CD14-positive monocyte (primary cell): ENCODE results near the gene BAHCC1. TPM values are rescaled to one million over a fixed set of nuclear protein-coding genes. Genes with fewer than 3 reads are reported as not detected.

Experiments
- DNase-seq, 3 donors: peaks; one replicate each; pipeline ENCODE4 v3.0.0-alpha.2; 2011 to 2022
- H2AFZ ChIP-seq: 2 replicates; pipeline ENCODE4 v1.6.0; 2012; ENCODE audit warnings: mild to moderate bottlenecking, low read depth, low read length, inconsistent platforms; ENCODE audit not compliant: insufficient read depth, poor library complexity, severe bottlenecking
- H3K27ac ChIP-seq, 2 donors: 1 replicate in 1 of 2; 2 replicates in 1 of 2; pipeline ENCODE4 v1.5.1; 2012 to 2013; ENCODE audit warnings: low read length in 2 of 2, control low read depth in 1 of 2, inconsistent platforms in 1 of 2, low read depth in 1 of 2, mild to moderate bottlenecking in 1 of 2
- H3K27me3 ChIP-seq, 2 donors: one replicate each; pipeline versions ENCODE4 v1.6.0 to v1.6.1; 2011 to 2013; ENCODE audit warnings: low read length in 2 of 2; ENCODE audit not compliant: control insufficient read depth in 2 of 2, insufficient read depth in 2 of 2
- H3K36me3 ChIP-seq, 2 donors: replicated peaks in 1 of 2; 1 replicate in 1 of 2; 2 replicates in 1 of 2; pipeline versions ENCODE4 v1.5.1 to v1.6.1; 2012 to 2013; ENCODE audit warnings: low read length in 2 of 2, control low read depth in 1 of 2, inconsistent platforms in 1 of 2, mild to moderate bottlenecking in 1 of 2; ENCODE audit not compliant: insufficient read depth in 2 of 2, control insufficient read depth in 1 of 2
- H3K4me1 ChIP-seq, 2 donors: 1 replicate in 1 of 2; 2 replicates in 1 of 2; pipeline versions ENCODE4 v1.5.1 to v1.6.1; 2012 to 2013; ENCODE audit warnings: low read length in 2 of 2, control low read depth in 1 of 2, inconsistent platforms in 1 of 2, mild to moderate bottlenecking in 1 of 2, moderate library complexity in 1 of 2; ENCODE audit not compliant: insufficient read depth in 2 of 2, control insufficient read depth in 1 of 2
- H3K4me2 ChIP-seq: replicated peaks from 2 replicates; pipeline ENCODE3; 2012; ENCODE audit warnings: low read length, moderate library complexity, mild to moderate bottlenecking; ENCODE audit not compliant: poor library complexity, severe bottlenecking; ENCODE audit errors: extremely low read depth
- H3K4me3 ChIP-seq, 3 experiments: fragments of 200-600 bp in 1 of 3; sonication (generic) in 1 of 3; replicated peaks in 1 of 3; 1 replicate in 2 of 3; 2 replicates in 1 of 3; pipeline ENCODE4 v1.5.1; 2011 to 2013; ENCODE audit warnings: low read length in 3 of 3, mild to moderate bottlenecking in 3 of 3, control low read depth in 2 of 3, low read depth in 2 of 3, inconsistent platforms in 1 of 3, moderate library complexity in 1 of 3
- H3K79me2 ChIP-seq: 2 replicates; pipeline ENCODE4 v1.6.0; 2012; ENCODE audit warnings: mild to moderate bottlenecking, control low read depth, inconsistent platforms, low read length, moderate library complexity; ENCODE audit not compliant: insufficient read depth
- H3K9ac ChIP-seq: 2 replicates; pipeline ENCODE4 v1.6.0; 2017; ENCODE audit warnings: low read length, mild to moderate bottlenecking; ENCODE audit not compliant: insufficient read depth, poor library complexity, severe bottlenecking
- H3K9me3 ChIP-seq, 2 donors: replicated peaks in 1 of 2; 1 replicate in 1 of 2; 2 replicates in 1 of 2; pipeline versions ENCODE4 v1.5.1 to v1.6.1; 2012 to 2013; ENCODE audit warnings: low read length in 2 of 2, control low read depth in 1 of 2; ENCODE audit not compliant: control insufficient read depth in 1 of 2, insufficient read depth in 1 of 2
- H4K20me1 ChIP-seq: 2 replicates; pipeline ENCODE4 v1.6.0; 2012; ENCODE audit warnings: mild to moderate bottlenecking, low read length, control low read depth, moderate library complexity; ENCODE audit not compliant: insufficient read depth
- H3K27ac Mint-ChIP-seq, 7 donors: one replicate each; pipeline ENCODE4 v1.8.0; 2020; ENCODE audit warnings: mild to moderate bottlenecking in 7 of 7, mixed read lengths in 7 of 7, moderate library complexity in 6 of 7, inconsistent platforms in 2 of 7
- H3K27me3 Mint-ChIP-seq, 3 donors: one replicate each; pipeline ENCODE4 v1.8.0; 2021 to 2022; ENCODE audit warnings: low read depth in 3 of 3, mild to moderate bottlenecking in 3 of 3, mixed read lengths in 3 of 3, moderate library complexity in 3 of 3, inconsistent platforms in 1 of 3
- H3K36me3 Mint-ChIP-seq, 2 donors: one replicate each; pipeline ENCODE4 v1.8.0; 2020; ENCODE audit warnings: mixed read lengths in 2 of 2, inconsistent platforms in 1 of 2, mild to moderate bottlenecking in 1 of 2
- H3K4me1 Mint-ChIP-seq: one replicate; pipeline ENCODE4 v1.8.0; 2020; ENCODE audit warnings: mild to moderate bottlenecking, mixed read lengths
- H3K4me3 Mint-ChIP-seq, 2 donors: one replicate each; pipeline ENCODE4 v1.8.0; 2020; ENCODE audit warnings: mild to moderate bottlenecking in 2 of 2, mixed read lengths in 2 of 2, moderate library complexity in 1 of 2
- H3K9me3 Mint-ChIP-seq, 7 donors: one replicate each; pipeline ENCODE4 v1.8.0; 2020 to 2022; ENCODE audit warnings: mixed read lengths in 7 of 7, mild to moderate bottlenecking in 6 of 7, moderate library complexity in 6 of 7, inconsistent platforms in 2 of 7
- WGBS: methylation state at CpG from one replicate; pipeline ENCODE4 v1.1.5; 2013; ENCODE audit warnings: missing lambda C conversion rate; ENCODE audit not compliant: insufficient coverage; 5-methylcytosine and 5-hydroxymethylcytosine counted together
- intact Hi-C, 2 donors: fragments of 100-400 bp; cut with micrococcal nuclease; formaldehyde crosslinking; loops; one replicate each; pipeline versions ENCODE4 v1.15.0 to v1.15.1; 2023
- polyA plus RNA-seq, 3 donors: library from polyadenylated mRNA; depleted of rRNA in 1 of 3; unstranded in 2 of 3; stranded (reverse) in 1 of 3; fragments of 300-500 nt in 2 of 3; fragments of >200 nt in 1 of 3; fragmentation: Illumina TruSeq in 2 of 3; gene quantifications; 1 replicate in 2 of 3; 2 replicates in 1 of 3; pipeline ENCODE4 v1.2.3, GENCODE V29; 2012 to 2021
- TF ChIP-seq, protein P1 (sequence below): fragments of 200-600 bp; IDR thresholded peaks from one replicate; pipeline ENCODE4 v1.8.0; 2022; ENCODE audit warnings: antibody characterized with exemption, mild to moderate bottlenecking

Gene BAHCC1
- polyA plus RNA-seq, 3 donors = 0.11 to 8.8 (median 0.27) TPM

- no peak for DNase-seq
- Histone ChIP-seq H3K4me2 (no peak overlapping the region), H3K9ac (no peak overlapping the region), H3K79me2 (peaks cover 4% of the 10 kb centered on the region), H4K20me1 (peaks cover 3% of the 10 kb centered on the region), H3K27me3 (peaks cover 0 to 2% of the 10 kb centered on the region in 2 donors), H3K27ac (no peak overlapping the region), H3K4me1 (peaks cover 10 to 15% of the 10 kb centered on the region in 2 donors), H3K9me3 (no peaks in the 10 kb centered on the region), H3K4me3 (no peak overlapping the region), H3K36me3 (no peaks in the 10 kb centered on the region), H2AFZ (no peak overlapping the region)
- no peak overlapping the region for H3K27ac Mint-ChIP-seq
- no peaks in the 10 kb centered on the region for H3K36me3 Mint-ChIP-seq
- H3K4me1 Mint-ChIP-seq = peaks cover 10% of the 10 kb centered on the region
- intact Hi-C loops = loop anchor here in 1 of 2 donors (5.0 kb wide), 1 partner anchor 48 kb away; no protein-coding TSS in a partner anchor
- H3K9me3 Mint-ChIP-seq = no peaks in the 10 kb centered on the region
- 72% methylated on average over 15 of the region's 15 CpGs for WGBS
- no peak overlapping the region for H3K4me3 Mint-ChIP-seq
- peaks cover 2 to 11% (median 7%) of the 10 kb centered on the region in 3 donors for H3K27me3 Mint-ChIP-seq
- TF ChIP-seq, protein P1, sequence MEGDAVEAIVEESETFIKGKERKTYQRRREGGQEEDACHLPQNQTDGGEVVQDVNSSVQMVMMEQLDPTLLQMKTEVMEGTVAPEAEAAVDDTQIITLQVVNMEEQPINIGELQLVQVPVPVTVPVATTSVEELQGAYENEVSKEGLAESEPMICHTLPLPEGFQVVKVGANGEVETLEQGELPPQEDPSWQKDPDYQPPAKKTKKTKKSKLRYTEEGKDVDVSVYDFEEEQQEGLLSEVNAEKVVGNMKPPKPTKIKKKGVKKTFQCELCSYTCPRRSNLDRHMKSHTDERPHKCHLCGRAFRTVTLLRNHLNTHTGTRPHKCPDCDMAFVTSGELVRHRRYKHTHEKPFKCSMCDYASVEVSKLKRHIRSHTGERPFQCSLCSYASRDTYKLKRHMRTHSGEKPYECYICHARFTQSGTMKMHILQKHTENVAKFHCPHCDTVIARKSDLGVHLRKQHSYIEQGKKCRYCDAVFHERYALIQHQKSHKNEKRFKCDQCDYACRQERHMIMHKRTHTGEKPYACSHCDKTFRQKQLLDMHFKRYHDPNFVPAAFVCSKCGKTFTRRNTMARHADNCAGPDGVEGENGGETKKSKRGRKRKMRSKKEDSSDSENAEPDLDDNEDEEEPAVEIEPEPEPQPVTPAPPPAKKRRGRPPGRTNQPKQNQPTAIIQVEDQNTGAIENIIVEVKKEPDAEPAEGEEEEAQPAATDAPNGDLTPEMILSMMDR = no peak
Observed at GRCh38 chr17:81434072-81434471, 38.8 kb downstream of the BAHCC1 start.

DNA sequence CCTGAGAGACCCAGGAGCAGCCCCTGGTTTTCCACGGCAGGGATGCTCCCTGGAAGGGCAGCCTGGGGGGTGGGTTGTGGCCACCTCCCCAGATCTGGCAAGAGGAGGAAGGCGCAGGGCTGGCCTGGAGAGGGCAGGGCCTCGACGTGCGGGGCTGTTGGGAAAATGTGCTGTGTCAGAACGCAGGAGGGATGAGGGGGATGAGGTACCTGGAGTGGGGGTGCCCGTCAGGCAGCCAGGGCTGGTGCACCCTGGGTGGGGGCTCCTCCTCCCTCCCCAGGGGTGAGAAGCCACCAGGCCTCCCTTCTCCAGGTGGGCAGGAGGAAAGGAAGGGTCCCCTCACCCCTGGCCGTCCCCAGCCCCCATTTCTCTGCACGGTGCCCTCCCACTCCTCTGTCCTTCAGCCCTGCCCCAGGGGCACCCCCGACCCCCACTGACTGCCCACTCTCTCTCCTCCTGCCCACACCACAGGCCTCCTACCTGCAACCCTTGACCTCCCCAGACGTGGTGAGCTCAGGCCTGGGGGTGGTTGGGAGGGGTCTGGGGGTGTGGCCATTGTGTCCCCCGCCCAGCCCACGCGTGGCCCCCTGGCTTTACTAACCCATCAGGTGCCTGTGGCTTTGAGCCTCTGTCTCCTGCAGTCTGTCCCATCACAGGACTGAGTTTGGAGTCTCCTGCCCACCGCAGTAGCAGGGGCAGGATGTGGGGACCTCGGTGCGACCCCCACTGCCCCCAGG lies 39.6 kb downstream of the BAHCC1 start:
- WGBS = 39% methylated on average over 3 of the region's 17 CpGs
- peaks cover 4% of the 10 kb centered on the region for H3K79me2 ChIP-seq
- no peaks in the 10 kb centered on the region for H3K36me3 ChIP-seq
- peaks cover 2 to 7% of the 10 kb centered on the region in 2 donors for H3K4me1 ChIP-seq
- DNase-seq = no peak
- H2AFZ ChIP-seq = no peak overlapping the region
- H4K20me1 ChIP-seq = no peaks in the 10 kb centered on the region
- no peak overlapping the region for H3K27ac ChIP-seq
- intact Hi-C loops = loop anchor here in 1 of 2 donors (5.0 kb wide), 1 partner anchor 47 kb away; no protein-coding TSS in a partner anchor
- Mint-ChIP-seq H3K9me3 (no peaks in the 10 kb centered on the region), H3K27me3 (peaks cover 2 to 7% (median 6%) of the 10 kb centered on the region in 3 donors), H3K4me1 (peaks cover 7% of the 10 kb centered on the region), H3K4me3 (no peak overlapping the region), H3K27ac (no peak overlapping the region), H3K36me3 (no peaks in the 10 kb centered on the region)
- H3K4me2 ChIP-seq = no peak overlapping the region
- no peaks in the 10 kb centered on the region for H3K9me3 ChIP-seq
- H3K9ac ChIP-seq = no peak overlapping the region
- no peaks in the 10 kb centered on the region for H3K27me3 ChIP-seq
- H3K4me3 ChIP-seq = no peak overlapping the region
- TF ChIP-seq, protein P1 = no peak
